C4-2B (cell line): ENCODE results near the gene NRP1.
A peak's percentile ranks its signal among the peaks of the same experiment; 100 is the strongest.

Experiments
- H3K27ac ChIP-seq: fragments of 450-650 bp; 2 replicates; pipeline ENCODE4 v1.5.1; 2017
- ZFX ChIP-seq: fragments of 450-650 bp; IDR thresholded peaks from 2 replicates; pipeline ENCODE4 v1.6.1; 2017
- TF ChIP-seq, protein P1 (sequence below): fragments of 450-650 bp; conservative IDR thresholded peaks from 2 replicates; pipeline ENCODE4 v1.5.1; 2017; ENCODE audit warnings: mild to moderate bottlenecking

NRP1 gene

DNA sequence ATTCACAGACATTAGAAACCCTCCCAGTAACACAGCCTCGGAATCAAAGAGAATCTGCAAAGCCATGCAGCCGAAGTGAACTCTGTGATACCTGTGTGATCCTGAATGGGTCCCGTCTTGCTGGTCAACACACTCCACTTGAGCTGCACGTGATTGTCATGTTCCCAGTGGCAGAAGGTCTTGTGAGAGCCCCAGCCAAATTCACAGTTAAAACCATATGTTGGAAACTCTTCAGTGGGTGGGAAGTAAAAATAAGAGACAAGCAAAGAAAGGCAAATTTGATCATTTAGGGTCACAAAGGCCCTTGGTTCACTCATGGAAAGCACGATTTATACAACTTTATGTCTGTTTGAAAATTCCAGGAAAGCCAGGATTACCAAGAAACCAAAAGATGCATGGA lies 142.3 kb downstream of the NRP1 start:
- TF ChIP-seq ZFX, result no peak
- TF ChIP-seq, protein P1, sequence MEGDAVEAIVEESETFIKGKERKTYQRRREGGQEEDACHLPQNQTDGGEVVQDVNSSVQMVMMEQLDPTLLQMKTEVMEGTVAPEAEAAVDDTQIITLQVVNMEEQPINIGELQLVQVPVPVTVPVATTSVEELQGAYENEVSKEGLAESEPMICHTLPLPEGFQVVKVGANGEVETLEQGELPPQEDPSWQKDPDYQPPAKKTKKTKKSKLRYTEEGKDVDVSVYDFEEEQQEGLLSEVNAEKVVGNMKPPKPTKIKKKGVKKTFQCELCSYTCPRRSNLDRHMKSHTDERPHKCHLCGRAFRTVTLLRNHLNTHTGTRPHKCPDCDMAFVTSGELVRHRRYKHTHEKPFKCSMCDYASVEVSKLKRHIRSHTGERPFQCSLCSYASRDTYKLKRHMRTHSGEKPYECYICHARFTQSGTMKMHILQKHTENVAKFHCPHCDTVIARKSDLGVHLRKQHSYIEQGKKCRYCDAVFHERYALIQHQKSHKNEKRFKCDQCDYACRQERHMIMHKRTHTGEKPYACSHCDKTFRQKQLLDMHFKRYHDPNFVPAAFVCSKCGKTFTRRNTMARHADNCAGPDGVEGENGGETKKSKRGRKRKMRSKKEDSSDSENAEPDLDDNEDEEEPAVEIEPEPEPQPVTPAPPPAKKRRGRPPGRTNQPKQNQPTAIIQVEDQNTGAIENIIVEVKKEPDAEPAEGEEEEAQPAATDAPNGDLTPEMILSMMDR, result no peak
- no peak overlapping the region for H3K27ac ChIP-seq

DNA sequence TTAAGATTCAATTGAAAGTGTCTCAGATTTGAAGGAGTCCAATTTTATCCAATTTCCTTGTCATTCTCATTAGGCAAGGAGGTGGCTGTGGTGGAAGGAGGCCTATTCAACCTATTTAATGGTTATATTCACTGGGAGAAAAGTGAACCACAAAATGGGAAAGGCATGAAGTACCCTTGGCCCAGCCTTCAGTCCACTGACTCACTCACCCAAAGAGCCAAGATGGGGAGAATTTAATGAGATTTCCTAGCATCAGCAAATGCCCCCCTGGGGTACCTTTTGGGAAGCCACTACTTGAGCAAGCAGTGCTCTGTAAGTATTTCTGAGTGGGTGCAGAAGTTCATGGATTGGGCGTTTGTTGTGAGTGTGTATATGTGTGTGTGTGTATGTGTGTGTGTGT lies 144.1 kb downstream of the NRP1 start:
- TF ChIP-seq ZFX, result no peak
- TF ChIP-seq, protein P1, result no peak
- no peak overlapping the region for H3K27ac ChIP-seq

DNA sequence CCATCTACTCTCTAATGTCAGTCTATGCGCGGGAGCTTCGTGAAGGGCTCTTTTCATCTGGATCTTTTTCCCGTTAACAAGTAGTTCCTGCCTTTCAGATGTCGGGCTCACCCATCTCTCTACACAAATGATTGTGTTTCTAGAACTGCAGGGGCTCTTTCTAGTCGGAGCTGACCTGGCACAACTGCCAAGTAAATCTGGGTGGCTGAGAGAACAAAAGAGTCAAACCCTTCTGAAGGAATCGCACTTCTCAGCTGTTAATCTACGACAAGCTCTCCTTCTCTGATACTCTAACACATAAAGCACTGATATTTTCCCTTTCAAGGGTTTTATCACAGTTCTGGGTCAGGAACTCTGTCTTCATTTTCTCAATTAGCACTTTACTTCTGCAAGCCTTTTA lies 144.7 kb downstream of the NRP1 start:
- TF ChIP-seq, protein P1, result no peak
- TF ChIP-seq ZFX, result no peak
- no peak overlapping the region for H3K27ac ChIP-seq

DNA sequence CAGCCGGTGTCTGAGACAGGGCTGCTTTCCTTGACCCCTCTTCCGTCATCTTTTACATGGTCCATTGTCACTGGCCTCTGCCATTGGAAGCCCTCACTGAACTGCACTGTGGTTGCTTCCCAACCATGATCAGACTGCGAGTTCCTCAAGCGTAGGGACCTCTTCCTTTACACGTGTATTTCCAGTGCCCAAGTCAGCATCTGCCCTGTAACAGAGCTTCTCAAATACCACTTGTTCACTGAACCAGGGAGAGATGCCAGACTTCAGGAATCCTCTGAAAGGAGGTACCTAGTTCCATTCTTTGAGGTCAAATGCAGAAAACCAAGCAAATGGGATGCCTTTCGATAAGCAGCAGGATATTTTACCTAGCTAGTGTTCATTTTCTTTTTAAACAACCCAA lies 145.1 kb downstream of the NRP1 start:
- TF ChIP-seq ZFX, result no peak
- TF ChIP-seq, protein P1, result no peak
- no peak overlapping the region for H3K27ac ChIP-seq

DNA sequence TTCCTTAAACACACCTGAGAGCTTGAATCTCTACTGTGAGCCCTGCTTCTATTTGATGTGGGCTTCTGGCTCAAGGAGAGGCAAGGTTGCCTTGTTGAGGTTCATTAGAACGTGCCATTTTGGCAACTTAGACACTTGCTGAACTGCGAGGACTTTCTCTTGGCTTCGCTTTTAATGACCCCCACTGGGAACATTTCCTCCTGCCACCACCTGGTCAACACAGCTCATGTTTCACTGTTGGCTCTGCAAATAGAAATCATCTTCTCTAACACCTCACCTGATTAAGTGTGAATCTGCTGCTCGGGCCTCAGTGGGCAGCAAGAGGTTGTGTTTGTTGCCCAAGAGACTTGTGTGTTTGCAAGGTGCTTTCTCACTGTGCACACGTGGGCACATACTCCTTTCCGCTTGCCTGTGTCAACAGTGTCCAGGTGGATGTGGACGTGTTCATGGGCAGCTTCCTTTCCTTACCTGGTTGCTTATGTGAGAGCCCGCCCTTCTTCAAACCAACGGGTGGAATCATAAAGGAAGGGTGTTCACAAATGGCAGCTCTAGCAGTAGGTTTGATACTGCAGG lies 147.0 kb downstream of the NRP1 start:
- TF ChIP-seq ZFX, result no peak
- TF ChIP-seq, protein P1, result no peak
- H3K27ac ChIP-seq, result peak overlapping the region; percentile 6; the same call in 1 of the 2 replicates

DNA sequence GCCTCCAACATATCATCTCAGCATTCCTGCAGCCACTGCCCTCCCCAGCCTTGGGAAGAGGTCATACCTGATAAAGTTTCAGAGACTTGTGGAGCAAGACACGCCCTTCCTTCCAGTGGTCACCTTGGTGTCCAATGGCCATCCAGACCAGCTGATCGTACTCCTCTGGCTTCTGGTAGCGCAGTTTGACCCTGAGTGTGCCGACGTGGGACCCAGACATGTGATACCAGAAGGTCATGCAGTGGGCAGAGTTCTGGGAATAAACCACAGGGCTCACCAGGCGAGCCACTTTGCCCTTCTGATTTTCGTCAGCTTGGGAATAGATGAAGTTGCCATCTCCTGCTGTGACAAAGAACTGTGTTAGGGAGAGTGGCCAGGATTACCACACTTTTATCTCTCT lies 148.3 kb downstream of the NRP1 start:
- TF ChIP-seq, protein P1, result no peak
- no peak for TF ChIP-seq ZFX
- H3K27ac ChIP-seq, result no peak overlapping the region

DNA sequence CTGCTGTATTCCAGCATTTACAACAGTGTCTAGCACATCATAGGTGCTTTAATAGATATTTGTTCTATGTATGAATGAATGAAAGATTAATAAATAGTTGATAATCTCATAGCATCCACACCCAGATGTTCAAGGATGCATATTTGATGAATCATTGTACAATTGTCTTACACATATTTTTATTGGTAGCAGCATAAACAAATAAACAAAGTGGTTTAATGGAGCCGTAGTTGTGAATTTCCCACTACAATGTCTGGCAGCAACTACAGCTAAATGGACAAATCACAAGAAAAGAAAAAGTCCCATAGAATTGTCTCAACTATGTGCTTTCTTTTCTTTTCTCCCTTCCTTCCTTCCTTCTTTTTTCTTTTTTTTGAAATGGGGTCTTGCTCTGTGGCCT lies 150.8 kb downstream of the NRP1 start:
- no peak overlapping the region for H3K27ac ChIP-seq
- no peak for TF ChIP-seq ZFX
- TF ChIP-seq, protein P1, result no peak
